ENCODE measurements around the gene BOC.

- TF ChIP-seq POLR2A (IDR thresholded peaks at IDR 0.05) (no peak), CTCF (IDR thresholded peaks at IDR 0.05) (no peak)
These were observed 73.9 kb downstream of the BOC start for GRCh38 chr3:113285226-113285625.
